Epithelial cell of esophagus (primary cell): ENCODE results near the gene PDCD4.
A peak's percentile ranks its signal among the peaks of the same experiment; 100 is the strongest.

ENCODE experiments used
- DNase-seq: peaks from one replicate; pipeline ENCODE4 v3.0.0; 2010; ENCODE audit warnings: low read depth
- H3K4me3 ChIP-seq: 2 replicates; pipeline ENCODE4 v1.5.1; 2011; ENCODE audit warnings: mild to moderate bottlenecking, low read length, control low read depth
- TF ChIP-seq, protein P1 (sequence below): IDR thresholded peaks from 2 replicates; pipeline ENCODE4 v1.5.1; 2011; ENCODE audit warnings: low read depth, mild to moderate bottlenecking, low read length, control low read depth, inconsistent platforms; ENCODE audit not compliant: insufficient read depth; ENCODE audit errors: missing control alignments

Gene PDCD4

DNA sequence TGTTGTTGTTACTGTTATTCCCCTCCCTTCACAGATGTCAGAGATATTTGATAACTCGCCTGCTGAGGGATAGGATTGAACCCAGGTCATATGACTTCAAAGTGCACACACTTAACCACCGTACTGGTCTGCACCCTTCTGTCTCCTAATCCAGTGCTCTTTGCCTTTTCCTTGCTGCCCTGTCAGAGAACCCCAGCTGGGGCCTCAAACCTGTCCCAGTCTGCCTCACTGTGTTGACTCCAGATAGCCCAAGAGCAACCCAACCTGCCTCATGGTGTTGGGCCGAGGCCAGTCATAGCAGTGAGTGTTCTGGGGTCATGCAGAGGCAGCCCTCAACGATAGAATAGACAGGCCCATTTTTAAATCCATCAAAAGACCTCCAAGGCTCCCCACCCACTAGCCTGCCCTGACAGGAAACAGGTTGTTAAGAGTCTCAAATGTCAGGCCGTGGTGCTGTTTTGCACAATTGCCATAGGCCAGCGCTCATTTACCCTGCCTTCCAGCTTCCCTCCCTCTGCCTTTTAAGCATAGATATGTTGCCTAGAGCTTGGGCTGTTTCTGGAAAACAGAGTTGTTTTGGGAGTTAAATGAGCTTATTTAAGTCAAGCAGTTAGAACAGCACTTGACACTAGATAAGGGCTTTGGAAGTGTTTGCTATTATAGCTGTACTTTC lies 37.0 kb upstream of the PDCD4 start:
- no peak overlapping the region for H3K4me3 ChIP-seq
- TF ChIP-seq, protein P1, sequence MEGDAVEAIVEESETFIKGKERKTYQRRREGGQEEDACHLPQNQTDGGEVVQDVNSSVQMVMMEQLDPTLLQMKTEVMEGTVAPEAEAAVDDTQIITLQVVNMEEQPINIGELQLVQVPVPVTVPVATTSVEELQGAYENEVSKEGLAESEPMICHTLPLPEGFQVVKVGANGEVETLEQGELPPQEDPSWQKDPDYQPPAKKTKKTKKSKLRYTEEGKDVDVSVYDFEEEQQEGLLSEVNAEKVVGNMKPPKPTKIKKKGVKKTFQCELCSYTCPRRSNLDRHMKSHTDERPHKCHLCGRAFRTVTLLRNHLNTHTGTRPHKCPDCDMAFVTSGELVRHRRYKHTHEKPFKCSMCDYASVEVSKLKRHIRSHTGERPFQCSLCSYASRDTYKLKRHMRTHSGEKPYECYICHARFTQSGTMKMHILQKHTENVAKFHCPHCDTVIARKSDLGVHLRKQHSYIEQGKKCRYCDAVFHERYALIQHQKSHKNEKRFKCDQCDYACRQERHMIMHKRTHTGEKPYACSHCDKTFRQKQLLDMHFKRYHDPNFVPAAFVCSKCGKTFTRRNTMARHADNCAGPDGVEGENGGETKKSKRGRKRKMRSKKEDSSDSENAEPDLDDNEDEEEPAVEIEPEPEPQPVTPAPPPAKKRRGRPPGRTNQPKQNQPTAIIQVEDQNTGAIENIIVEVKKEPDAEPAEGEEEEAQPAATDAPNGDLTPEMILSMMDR: no peak
- peak; percentile 33 for DNase-seq

DNA sequence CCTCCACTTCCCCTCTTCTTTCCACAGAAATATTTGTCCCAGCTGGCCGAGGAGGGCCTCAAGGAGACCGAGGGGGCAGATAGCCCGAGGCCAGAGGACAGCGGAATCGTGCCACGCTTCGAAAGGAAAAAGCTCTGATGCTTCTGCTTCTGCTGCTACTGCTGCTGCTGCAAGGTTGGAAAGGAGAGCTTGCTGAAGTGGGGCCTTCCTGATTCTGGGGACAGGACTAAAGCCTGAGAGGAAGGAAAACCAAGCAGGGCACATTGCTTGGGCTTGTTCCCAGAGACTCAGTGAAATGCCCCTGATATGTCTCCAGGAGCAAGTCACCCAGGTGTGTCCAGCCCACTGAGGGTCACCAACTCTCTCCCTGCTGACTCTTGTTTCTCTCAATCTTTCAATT lies 35.9 kb upstream of the PDCD4 start:
- DNase-seq: no peak

DNA sequence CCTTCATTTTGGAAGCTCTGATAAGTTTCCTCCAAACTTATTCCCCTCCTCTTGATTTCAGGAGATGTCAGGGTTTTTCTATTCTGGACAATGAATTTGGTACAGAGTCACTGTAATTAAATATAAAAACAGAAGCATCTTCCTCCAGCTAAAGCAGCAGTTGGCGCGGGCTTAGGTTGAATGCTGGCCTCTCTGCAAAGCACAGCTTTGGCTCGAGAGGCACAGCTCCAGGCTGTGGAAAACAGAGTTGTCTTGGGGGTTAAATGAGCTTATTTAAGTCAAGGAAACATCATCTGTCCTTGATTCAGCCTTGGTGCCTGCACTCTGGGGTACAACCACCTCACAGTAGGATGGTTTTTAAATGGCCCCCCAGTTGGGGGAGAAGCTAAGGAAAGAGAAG lies 35.0 kb upstream of the PDCD4 start:
- DNase-seq: no peak
- TF ChIP-seq, protein P1: no peak

More for the DNA sequence above, 35.9 kb upstream of the PDCD4 start:
- no peak overlapping the region for H3K4me3 ChIP-seq
- TF ChIP-seq, protein P1: no peak

DNA sequence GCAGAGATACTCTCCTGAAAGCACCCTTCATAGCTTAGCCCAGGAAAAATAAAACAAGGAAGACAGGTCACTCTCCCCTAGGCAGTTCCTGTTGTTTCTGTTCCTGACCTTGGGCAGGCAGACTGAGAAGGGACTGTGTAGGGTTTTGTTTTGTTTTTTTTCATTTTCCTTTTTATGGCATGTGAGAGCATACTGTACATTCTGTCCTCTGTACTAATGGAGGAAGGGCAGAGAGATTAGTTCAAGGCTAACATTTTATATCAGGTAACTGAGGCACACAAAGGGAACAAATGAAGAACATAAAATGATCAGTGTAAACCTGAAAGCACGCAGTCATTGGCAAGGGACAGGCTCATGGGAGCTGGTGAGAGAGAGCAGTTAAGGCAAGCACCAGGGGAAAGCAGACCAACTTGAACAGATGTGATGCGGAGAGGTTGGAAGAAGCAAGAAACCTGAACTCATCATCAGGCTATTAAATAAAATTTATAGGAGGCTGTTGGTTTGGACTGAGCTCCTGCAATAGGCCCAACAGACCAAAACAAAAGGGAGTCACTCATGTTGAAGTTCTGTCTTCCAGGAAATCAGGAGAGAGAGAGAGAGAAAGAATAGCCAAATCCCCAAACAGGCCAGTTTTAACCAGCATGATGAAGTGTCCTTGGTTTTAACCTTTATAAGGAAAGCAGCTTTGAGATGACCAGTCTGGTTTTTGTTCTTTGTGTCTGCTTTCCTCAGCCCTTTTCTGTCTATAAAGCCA lies 34.1 kb upstream of the PDCD4 start:
- TF ChIP-seq, protein P1: no peak
- no peak overlapping the region for H3K4me3 ChIP-seq
- no peak for DNase-seq

More for the DNA sequence above, 35.0 kb upstream of the PDCD4 start:
- H3K4me3 ChIP-seq: no peak overlapping the region

DNA sequence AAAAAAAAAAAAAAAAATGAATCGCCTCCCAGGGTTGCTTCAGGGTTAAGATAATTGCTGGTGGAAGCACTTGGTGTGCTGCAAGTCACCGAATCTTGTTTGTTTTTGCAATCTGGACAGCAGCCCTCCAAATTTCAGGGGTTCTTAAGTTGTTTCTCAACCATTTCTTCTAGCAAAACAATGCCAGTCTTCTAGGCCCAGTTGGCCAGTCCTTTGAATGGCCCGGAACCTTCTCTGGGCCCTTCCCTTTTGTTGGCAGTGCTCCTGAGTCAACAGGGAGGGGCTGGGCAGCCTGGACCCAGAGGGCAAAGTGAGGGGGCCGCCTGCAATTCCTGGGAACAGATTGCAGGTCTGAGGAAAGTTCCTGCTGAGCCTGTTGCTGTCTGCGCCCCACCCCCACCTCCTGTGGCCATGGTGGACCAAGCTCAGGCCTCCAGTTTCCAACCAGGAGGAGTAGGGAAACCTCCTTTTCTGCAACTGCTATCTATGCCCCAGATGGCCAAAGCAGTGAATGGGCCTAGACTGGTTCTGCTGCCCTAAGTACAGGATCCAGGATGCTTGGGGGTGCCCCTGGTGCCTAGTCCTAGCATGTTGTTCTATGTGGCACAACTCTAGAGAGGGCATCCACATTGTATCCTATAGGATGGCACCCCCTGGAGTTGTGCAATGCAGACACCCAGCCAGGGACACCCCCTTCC lies 31.4 kb upstream of the PDCD4 start:
- TF ChIP-seq, protein P1: no peak
- DNase-seq: peak; percentile 58
- no peak overlapping the region for H3K4me3 ChIP-seq

DNA sequence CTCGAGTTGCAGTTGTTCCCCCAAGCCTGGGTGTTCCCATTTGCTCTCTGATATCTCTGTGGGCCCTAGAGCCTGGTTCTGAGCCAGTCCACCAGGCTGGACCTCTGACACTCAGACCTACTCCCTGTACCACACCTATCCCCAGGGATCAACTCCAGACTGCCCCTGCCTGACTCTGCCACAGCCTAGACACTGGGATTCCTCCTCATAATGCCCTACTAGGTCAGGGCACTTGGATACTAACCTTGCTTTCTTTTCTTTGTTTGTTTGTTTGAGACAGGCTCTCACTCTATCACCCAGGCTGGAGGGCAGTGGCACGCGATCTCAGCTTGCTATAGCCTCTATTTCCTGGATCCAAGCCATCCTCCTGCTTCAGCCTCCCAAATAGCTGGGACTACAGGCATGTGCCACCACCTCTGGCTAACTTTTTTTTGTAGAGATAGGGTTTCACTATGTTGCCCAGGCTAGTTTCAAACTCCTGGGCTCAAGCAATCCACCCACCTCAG lies 30.8 kb upstream of the PDCD4 start:
- no peak for DNase-seq
- H3K4me3 ChIP-seq: no peak overlapping the region
- TF ChIP-seq, protein P1: no peak
